ENCODE data around the gene GMIP. TPM values are rescaled to one million over a fixed set of nuclear protein-coding genes. Genes with fewer than 3 reads are reported as not detected.
"Not testable (repeated sequence)": the region's sequence is repeated elsewhere in the genome, so short reads cannot be mapped to it uniquely, and the experiment has no call there.

GMIP gene
- total RNA-seq, 1 donor: 3.2 TPM

DNA sequence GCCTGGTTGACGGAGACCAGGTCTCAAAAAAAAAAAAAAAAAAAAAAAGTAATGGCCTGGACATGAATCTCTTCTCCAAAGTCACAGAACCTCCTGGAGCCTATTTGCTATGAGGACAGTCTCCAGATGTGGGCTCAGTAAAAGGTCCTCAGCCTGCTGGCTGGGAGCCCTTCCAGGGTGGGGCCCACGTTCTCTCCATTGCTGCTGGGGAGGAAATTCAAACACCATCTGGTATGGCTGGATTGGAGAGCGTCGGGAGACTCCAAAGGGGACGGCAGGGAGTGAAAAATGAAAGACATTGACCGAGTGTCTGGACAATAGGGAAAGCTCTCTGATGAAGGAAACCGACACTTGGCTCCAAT is 23.6 kb downstream of the GMIP start:
- TF ChIP-seq, protein P1, sequence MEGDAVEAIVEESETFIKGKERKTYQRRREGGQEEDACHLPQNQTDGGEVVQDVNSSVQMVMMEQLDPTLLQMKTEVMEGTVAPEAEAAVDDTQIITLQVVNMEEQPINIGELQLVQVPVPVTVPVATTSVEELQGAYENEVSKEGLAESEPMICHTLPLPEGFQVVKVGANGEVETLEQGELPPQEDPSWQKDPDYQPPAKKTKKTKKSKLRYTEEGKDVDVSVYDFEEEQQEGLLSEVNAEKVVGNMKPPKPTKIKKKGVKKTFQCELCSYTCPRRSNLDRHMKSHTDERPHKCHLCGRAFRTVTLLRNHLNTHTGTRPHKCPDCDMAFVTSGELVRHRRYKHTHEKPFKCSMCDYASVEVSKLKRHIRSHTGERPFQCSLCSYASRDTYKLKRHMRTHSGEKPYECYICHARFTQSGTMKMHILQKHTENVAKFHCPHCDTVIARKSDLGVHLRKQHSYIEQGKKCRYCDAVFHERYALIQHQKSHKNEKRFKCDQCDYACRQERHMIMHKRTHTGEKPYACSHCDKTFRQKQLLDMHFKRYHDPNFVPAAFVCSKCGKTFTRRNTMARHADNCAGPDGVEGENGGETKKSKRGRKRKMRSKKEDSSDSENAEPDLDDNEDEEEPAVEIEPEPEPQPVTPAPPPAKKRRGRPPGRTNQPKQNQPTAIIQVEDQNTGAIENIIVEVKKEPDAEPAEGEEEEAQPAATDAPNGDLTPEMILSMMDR (IDR thresholded peaks at IDR 0.05; ENCODE audit: insufficient read depth, low read length): no peak
- no peak overlapping the region for H3K4me3 ChIP-seq (ENCODE audit: low read depth, low read length)
- DNase-seq (ENCODE audit: low read depth): no peak

DNA sequence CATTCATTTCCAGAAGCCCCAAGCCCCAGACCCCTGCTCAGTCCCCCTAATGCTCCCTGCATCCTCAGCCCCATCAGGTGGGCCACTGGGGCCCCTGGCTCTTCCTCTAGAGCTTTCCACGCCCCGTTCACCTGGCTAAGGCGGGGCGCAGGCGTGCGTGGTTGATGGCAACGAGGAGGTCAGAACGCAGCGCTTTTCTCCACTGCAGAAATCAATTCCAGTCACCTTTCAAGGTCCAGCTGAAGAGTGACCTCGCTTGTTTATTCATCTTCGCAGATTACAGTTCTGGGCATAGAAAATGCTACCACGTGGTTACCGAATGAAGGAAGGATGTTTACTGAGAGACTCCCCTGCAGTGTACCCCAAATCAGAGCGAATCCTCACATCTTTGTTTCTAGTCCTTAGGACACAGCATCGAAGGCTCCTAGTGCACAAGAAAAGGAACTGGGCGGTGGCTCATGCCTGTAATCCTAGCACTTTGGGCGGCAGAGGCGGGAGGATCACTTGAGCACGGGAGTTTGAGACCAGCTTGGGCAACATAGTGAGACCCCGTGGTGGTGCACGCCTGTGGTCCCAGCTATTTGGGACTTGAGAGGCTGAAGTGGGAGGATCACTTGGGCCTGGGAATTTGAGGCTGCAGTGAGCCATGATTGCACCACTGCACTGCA is 24.1 kb downstream of the GMIP start:
- TF ChIP-seq, protein P1 (IDR thresholded peaks at IDR 0.05; ENCODE audit: insufficient read depth, low read length): no peak
- no peak overlapping the region for H3K4me3 ChIP-seq (ENCODE audit: low read depth, low read length)
- DNase-seq (ENCODE audit: low read depth): no peak

DNA sequence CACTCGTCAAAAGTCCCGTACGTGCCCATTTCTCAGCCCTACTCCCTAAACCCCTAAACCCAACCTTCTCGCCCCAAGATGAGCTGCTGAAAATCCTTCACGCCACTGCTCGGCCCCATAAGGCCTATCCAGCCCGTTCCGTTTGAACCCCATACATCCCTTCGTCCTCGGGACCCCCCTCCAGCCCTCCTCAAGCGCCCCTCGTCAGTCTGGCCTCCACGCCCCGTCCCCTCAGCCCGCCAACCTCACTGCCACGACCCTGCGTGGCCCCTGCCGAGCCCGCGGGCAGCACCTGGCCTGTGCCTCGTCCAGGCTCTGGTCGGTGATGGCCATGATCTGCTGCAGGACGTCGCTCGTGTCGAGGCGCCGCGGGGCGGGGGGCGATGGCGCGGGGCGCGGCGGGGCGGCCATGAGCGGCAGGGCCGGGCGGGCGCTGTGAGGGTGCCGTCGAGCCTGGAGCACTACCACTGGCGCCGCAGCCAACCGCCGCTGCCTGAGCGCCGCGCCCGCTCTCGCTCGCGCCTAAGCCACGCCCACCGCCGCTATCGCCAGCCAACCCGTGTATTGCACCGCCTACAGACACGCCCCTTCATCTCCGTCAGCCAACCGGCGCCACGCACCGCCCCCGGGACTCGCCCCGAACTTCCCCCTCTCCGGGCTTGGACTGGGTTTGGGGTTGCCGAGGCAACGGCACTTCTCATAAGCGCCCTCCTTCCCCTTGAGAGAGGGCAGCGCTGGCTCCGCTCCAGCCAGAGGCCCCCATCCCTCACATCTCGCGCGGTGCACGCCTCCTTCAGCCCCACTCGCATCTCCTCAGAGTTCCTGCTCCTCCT is 25.0 kb downstream of the GMIP start, which contains the start of gene PBX4:
Gene PBX4 (minus strand): TSS at position 469 of the 833 bp plus-strand sequence. CDS start 58 bp downstream, at position 411.
- peak; percentile 67 for DNase-seq (ENCODE audit: low read depth)
- peak within 1 kb of the TSS; percentile 56 for H3K4me3 ChIP-seq (ENCODE audit: low read depth, low read length)
- TF ChIP-seq, protein P1 (IDR thresholded peaks at IDR 0.05; ENCODE audit: insufficient read depth, low read length): no peak

DNA sequence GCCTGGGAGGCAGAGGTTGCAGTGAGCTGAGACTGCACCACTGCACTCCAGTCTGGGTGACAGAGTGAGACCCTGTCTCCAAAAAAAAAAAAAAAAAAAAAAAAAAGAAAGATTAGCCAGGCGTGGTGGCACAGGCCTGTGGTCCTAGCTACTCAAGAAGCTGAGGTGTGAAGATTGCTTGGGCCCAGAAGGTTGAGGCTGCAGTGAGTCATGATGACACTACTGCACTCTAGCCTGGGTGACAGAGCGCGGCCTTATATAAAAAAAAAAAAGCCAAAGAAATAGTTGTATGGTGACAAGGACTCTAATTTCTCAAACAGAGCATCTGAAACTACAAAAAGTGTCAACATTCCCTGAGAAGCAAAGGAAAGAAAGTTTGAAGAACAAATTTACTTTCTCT is 28.4 kb downstream of the GMIP start:
- DNase-seq (ENCODE audit: low read depth): no peak
- TF ChIP-seq, protein P1 (IDR thresholded peaks at IDR 0.05; ENCODE audit: insufficient read depth, low read length): no peak
- H3K4me3 ChIP-seq (ENCODE audit: low read depth, low read length): no peak overlapping the region

DNA sequence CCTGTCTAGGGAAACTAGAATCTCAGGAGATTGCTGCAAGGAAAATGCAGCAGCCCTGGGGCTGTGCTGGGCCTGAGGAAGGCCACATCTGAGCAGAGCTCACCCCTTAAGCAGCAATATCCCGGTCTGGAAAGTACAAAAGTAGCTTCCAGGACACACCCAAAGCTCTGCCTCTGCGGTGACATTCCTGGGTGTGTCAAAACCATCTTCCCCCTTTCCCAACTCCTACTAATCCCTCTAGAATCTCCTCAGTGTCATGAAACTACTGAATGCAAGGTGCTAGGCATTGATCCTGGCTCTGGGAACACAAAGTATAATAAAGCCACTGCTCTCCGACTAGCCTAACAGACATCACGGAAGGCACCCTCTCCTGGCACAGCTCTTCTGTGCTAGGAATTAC is 30.0 kb downstream of the GMIP start:
- TF ChIP-seq, protein P1 (IDR thresholded peaks at IDR 0.05; ENCODE audit: insufficient read depth, low read length): no peak
- no peak overlapping the region for H3K4me3 ChIP-seq (ENCODE audit: low read depth, low read length)
- peak; percentile 16 for DNase-seq (ENCODE audit: low read depth)

DNA sequence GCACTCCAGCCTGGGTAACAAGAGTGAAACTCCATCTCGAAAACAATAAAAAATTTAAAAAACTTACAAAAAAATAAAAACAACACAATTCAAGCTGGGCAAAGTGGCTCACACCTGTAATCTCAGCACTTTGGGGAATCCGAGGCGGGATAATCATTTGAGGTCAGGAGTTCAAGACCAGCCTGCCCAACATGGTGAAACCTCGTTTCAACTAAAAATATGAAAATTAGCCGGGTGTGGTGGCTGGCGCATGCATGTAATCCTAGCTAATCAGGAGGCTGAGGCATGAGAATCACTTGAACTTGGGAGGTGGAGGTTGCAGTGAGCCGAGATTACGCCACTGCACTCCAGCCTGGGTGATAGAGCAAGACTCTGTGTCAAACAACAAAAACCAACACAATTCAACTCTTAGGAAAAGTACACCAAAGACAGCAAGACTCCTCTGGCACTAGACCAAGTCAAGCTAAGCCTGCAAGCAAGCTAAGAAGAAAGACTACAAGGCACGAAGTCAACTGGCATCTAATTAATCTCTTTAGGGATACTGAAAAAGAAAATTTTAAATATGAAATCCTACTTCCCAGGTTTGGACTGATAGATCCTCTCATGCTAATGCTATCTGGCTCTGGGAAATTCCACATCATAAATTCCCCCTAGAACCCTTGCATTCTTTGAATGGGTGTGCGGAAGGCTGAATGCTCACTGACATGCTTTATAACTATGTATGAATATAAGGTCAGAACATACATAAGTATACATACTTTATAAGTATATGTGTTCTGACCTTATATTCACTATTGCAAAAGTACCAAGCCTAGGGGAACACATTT is 32.9 kb downstream of the GMIP start:
- TF ChIP-seq, protein P1 (IDR thresholded peaks at IDR 0.05; ENCODE audit: insufficient read depth, low read length): no peak
- no peak for DNase-seq (ENCODE audit: low read depth)
- H3K4me3 ChIP-seq (ENCODE audit: low read depth, low read length): no peak overlapping the region

DNA sequence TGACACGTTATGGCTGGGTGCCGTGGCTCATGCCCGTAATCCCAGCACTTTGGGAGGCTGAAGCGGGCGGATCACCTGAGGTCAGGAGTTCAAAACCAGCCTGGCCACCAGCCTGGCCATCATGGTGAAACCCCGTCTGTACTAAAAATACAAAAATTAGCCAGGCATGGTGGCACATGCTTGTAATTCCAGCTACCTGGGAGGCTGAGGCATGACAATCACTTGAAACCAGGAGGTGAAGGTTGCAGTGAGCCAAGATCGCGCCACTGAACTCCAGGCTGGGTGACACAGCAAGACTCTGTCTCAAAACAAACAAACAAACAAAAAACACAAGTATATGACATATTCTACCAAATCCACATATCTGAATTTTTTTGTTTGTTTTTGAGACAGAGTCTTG is 36.8 kb downstream of the GMIP start:
- not testable (repeated sequence) for DNase-seq (ENCODE audit: low read depth); H3K4me3 ChIP-seq (ENCODE audit: low read depth, low read length)
